Measurements from ENCODE around the gene CD300LF.

- no peak for TF ChIP-seq CTCF (IDR thresholded peaks at IDR 0.05)
- no peak for TF ChIP-seq POLR2A (IDR thresholded peaks at IDR 0.05)
These were observed 26.6 kb upstream of the CD300LF start for GRCh38 chr17:74739227-74739831.

All from prostate gland (tissue), 2 donors.